NCI-H446 (cell line): ENCODE measurements around the gene VEZT.

Experiments used
- DNase-seq, 2 experiments: peaks; one replicate each; lab custom pipeline; 2025; lab: John Stamatoyannopoulos, UW

The VEZT gene

DNA sequence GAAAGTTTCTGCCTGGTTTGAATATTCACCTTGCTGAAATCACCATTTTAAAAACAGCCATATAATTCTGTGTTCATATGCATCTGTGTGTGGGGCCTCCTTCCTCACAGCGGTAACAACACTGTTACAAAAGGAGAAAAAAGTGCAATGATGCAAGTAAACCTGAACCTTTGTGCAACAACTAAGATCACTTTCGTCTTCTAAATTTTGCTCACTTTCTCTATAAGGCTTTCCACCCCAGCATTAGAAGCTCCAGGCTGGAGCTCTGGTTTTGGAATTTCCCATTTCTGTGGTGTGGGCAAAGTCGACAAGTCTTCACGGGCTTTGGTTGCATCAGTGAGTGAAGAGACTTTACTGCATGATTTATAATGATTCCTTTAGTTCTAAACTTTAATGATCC, 18.7 kb upstream of the VEZT start:
- DNase-seq, result no peak

GRCh38 chr12:95200128-95200894, 17.3 kb upstream of the VEZT start:
- no peak for DNase-seq

DNA sequence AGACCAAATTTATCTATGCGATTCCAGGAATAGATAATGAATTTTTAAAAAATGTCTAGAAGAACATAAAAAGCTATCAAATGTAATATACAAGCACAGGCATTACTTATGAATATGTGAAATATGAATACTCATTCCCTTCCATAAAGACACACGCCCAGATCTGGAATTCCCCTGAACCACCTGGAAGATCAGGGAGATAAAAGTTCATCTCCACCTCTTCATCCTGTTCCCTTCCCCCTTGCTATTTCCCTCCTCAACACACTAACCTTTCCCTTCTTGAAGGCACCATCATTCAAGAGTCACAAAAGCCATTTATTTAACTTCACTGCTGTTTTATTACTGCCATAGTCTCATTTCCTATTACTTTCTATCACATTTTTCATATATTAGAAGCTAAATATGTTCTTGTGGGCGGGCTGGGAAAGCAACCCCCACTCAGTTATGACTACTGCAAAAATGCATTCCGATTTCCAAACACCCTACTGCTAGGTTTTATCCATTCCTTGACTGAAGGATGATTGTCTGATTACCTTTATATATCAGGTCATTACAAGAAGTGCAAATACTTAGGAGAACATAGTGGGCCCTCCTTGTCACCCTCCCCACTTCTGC, 16.4 kb upstream of the VEZT start:
- DNase-seq, result no peak

- peak in 1 of 2 experiments; percentile 26 for DNase-seq
Measured at GRCh38 chr12:95202691-95203486, 14.7 kb upstream of the VEZT start.

DNA sequence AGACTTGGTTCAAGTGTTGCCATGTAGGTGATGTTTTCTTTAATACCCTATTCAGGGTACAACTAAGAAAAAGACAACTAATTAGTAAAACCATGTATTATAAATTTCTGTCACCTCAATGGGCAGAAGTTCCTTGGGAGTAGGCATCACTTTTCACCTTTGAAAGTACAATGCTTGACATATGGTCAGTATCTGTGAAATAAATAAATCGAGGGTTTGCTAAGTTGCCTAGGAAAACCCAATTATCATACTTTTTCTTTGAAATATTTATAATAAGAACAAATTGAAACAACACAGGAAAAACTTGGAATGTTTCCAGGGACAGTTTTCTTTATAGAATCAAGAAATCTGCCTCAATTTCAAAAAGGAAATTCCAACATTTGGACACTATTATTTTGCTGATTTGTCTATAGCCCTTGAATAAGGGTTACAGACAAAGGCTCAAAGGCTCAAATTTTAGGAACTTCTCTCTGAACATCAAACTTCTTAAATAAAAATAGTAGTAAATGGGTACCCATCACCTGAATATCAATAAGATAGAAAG, 14.0 kb upstream of the VEZT start:
- peak in 1 of 2 experiments; percentile 20 for DNase-seq

DNA sequence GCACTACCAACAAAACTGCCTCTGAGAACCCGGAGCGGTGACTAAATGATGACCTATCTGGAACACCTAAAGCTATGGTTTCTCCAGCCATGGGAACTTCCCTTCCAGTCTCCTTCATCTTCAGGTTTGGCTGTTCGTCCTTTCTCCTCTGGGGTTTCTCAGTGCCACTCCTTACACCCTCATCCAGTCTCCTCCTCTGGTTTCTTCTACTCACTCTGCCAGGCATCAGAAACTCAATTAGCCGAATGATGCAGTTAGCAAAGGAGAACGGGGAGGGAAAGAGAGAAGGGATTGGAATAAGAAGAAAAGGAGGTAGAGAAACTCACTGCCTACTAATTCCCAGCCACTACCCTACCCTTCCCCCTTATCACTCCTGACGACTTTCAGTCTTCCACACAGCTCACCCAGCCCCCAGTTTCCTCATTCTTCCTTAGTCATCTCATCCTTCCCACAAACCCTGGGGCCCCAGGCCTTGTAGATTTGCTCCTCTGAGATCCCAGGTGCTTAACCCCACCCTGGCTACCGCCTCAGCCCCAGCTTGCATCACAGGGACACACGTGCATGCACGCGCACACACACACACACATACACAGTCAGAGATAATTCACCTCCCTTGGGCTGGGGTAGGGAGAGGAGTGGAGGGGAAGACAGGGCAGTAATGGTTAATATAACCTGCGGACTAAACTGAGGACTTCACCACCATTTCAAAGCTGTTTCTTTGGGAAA, 13.3 kb upstream of the VEZT start:
- no peak for DNase-seq

DNA sequence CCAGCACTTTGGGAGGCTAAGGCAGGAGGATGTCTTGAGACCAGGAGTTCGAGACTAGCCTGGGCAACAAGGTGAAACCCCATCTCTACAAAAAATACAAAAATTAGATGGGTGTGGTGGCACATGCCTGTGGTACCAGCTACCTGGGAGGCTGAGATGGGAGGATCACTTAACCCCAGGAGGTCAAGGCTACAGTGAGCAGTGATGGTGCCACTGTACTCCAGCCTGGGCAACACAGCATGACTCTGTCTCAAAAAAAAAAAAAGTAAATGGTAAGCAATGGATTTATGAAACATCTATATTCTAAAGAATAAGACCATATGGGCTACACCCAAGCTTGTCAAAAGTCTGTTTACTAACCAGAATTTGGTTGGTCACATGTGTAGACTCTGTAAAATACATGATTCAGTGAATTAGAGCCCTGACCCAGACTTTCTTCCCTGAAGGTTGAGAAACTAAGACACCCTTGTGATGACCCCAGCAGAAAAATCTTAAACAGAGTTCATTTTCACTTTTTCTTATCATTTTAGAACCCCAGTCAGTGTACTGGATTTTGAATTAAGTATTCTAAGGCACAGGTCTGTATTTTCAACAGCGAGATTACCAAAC, 12.5 kb upstream of the VEZT start:
- no peak for DNase-seq

- peak in 1 of 2 experiments; percentile 42 for DNase-seq
Measured at GRCh38 chr12:95205685-95206084, 11.9 kb upstream of the VEZT start.

GRCh38 chr12:95206916-95207315, 10.7 kb upstream of the VEZT start:
- DNase-seq, result no peak

DNA sequence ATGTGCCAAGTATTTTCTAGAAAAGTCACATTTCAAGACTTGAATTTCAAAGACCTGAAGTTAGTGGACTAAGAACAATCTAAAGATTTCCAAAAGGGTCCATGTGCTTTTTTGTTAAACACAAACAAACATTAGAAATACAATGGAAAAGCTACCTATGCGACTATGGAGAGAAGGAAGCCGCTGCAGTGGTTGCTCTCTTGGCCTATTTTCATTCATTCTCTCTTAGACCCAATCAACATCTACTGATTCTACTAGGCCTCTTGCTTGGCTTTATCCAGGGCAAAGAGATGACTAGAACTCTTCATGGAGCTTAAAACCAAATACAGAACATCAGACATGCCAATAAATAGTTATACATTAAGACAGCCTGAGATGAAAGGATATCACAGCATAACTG, 10.2 kb upstream of the VEZT start:
- no peak for DNase-seq

GRCh38 chr12:95208678-95209077, 8.9 kb upstream of the VEZT start:
- peak in 1 of 2 experiments; percentile 57 for DNase-seq

- no peak for DNase-seq
Measured at GRCh38 chr12:95212586-95212985, 5.0 kb upstream of the VEZT start.

GRCh38 chr12:95213119-95213518, 4.5 kb upstream of the VEZT start:
- DNase-seq, result no peak

DNA sequence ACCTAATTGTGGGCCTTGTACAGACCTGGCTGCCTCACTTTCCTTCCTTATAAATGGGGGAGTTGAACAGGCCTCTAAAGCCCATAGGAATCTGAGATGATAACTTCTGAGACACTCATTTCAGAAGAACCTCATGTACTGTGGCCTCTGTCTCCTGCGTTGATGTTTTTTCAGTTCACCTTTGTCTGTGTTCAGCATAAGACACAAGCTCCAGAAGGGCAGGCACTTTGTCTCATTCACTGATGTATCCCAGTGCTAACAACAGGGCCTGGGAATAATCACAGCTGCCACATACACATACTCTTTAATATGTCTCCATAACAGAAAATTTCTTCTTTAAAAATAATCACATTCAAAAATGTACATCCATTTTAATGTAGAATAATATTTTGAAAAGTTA, 3.7 kb upstream of the VEZT start:
- DNase-seq, result no peak

- DNase-seq, result no peak
Measured at GRCh38 chr12:95214466-95214865, 3.1 kb upstream of the VEZT start.

DNA sequence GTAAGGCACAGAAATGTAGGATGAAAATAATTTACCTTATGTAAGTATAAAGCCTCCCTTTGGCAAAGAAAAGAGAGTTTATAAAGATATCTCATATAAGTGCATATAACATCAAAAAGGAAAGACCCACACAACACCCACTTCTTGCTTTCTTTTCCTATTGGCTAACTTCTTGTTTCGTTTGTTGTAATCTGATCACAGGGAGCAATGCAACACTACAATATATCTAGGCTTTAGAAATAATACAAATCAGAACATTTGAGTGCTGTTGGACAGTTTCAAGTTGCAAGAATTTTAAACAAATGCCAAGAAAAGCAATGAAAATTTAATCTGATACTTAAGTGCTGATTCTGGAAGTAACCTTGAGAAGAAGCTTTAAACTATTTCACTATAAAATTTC, 1.7 kb upstream of the VEZT start:
- DNase-seq, result peak in 1 of 2 experiments; percentile 17

GRCh38 chr12:95216711-95217376, 763 bp upstream of the VEZT start:
- no peak for DNase-seq

DNA sequence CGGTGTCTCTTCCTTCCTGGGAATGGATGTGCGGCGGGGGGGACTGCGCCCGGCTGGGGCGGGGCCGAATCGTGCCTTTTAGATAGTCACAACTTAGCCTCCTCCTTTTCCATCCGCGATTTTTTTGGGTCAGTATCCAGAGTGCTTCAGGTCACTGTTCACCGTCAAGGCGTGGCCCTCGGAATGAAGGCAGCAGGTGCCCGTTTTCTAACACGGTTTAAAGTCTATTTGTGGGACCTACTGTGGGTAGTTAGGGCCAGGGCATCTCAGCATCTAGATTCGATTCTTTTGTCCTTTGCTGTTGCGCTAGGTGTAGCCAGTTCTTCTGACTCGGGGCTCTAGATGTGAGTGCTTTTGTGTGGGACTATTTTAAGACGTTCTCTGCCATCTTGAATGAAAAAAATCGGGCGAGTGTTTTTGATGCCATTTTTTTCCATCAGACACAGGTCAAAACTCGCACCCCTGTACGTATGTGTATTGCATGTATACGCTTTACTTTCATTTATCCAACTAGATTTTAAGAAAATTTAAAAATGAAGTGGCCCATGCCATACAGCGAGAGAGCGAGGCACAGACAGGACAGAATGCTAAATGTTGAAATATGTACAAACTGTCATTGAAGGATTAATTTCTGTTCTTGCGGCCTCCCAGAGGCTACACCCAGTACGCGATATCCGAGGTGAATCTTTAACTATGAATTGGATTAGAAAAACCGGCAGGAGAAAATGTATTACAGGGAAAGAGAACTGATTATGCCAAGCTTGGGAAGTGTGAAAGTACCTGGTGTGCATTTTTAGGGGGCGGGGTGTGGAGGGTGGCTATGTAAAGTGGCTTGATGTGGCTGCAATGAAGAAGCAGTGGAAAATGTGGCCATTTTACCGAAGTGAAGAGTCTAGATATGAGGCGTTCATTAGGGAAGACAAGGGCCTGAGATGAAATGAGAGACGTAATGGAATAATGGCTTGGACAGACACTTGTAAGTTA, 835 bp downstream of the VEZT start:
- peak; percentile 70 to 86 for DNase-seq

DNA sequence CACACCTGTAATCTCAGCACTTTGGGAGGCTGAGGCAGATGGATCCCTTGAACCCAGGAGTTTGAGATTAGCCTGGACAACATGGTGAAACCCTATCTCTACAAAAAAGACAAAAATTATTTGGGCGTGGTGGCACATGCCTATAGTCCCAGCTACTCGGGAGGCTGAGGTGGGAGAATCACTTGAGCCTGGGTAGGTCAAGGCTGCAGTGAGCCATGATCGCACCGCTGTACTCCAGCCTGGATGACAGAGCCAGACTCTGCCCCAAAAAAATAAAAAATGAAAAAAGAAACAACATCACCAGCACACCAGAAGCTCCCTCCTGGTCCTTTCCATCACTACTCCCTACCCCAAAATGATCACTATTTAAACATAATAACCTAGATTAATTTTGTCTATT, 2.6 kb downstream of the VEZT start:
- DNase-seq, result no peak

DNA sequence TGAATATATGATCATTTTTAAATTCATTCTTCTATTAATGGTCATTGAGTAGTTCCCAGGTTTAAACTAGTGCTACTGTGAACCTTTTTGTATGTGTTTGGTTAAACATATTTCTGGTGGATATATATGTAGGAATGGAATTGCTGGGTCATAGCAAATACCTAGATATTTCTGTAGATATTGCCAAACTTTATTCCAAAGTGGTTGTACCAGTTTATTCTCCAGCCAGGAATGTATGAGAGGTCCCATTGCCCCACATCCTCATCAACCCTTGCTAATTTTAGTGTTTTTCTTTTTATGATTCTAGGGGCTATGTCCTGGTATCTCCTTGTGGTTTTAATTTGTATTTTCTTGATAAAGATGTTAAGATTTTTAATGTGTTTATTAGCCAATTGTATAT, 3.1 kb downstream of the VEZT start:
- no peak for DNase-seq
